DND-41 (cell line): ENCODE results near the gene HINT1.

Source experiments
- ATAC-seq: fragments of 200-7000 bp; cut with Tn5 transposase; 3 replicates; pipeline ENCODE4 v1.9.1; 2021; ENCODE audit warnings: low read depth; ENCODE audit not compliant: insufficient read depth
- DNase-seq: peaks from one replicate; pipeline ENCODE4 v3.0.0-alpha.2; 2020
- H2AFZ ChIP-seq: 2 replicates; pipeline ENCODE4 v1.6.0; 2012; ENCODE audit warnings: low read depth, low read length
- H3K27ac ChIP-seq: 2 replicates; pipeline ENCODE4 v1.5.1; 2012; ENCODE audit warnings: low read length, inconsistent platforms
- H3K27me3 ChIP-seq: fragments of 200-600 bp; sonication (generic); 2 replicates; pipeline ENCODE4 v1.6.0; 2012; ENCODE audit warnings: low read length, mild to moderate bottlenecking, inconsistent platforms; ENCODE audit not compliant: insufficient read depth, poor library complexity
- H3K36me3 ChIP-seq: 2 replicates; pipeline ENCODE4 v1.5.1; 2012; ENCODE audit warnings: low read length, inconsistent platforms; ENCODE audit not compliant: insufficient read depth
- H3K4me1 ChIP-seq: 2 replicates; pipeline ENCODE4 v1.5.1; 2012; ENCODE audit warnings: mild to moderate bottlenecking, low read length; ENCODE audit not compliant: insufficient read depth
- H3K4me2 ChIP-seq: 2 replicates; pipeline ENCODE4 v1.6.0; 2012; ENCODE audit warnings: mild to moderate bottlenecking, moderate library complexity, low read length, inconsistent platforms; ENCODE audit not compliant: insufficient read depth
- H3K4me3 ChIP-seq, 2 experiments: fragments of 200-600 bp in 1 of 2; shearing (Covaris generic) in 1 of 2; 2 replicates each; pipeline ENCODE4 v1.5.1; 2012 to 2016; ENCODE audit warnings: inconsistent platforms in 2 of 2, low read length in 2 of 2, mild to moderate bottlenecking in 2 of 2, low read depth in 1 of 2, moderate library complexity in 1 of 2
- H3K79me2 ChIP-seq: 2 replicates; pipeline ENCODE4 v1.6.0; 2012; ENCODE audit warnings: low read length, inconsistent platforms; ENCODE audit not compliant: insufficient read depth
- H3K9ac ChIP-seq: 2 replicates; pipeline ENCODE4 v1.6.0; 2012; ENCODE audit warnings: low read depth, mild to moderate bottlenecking, inconsistent platforms, low read length, moderate library complexity
- H3K9me3 ChIP-seq: 2 replicates; pipeline ENCODE4 v1.5.1; 2012; ENCODE audit warnings: low read length, moderate library complexity, mild to moderate bottlenecking, inconsistent platforms; ENCODE audit not compliant: insufficient read depth, severe bottlenecking
- H4K20me1 ChIP-seq: 2 replicates; pipeline ENCODE4 v1.6.0; 2012; ENCODE audit warnings: low read length; ENCODE audit not compliant: insufficient read depth
- CTCF ChIP-seq: IDR thresholded peaks from 2 replicates; pipeline ENCODE4 v1.5.1; 2012; ENCODE audit warnings: borderline replicate concordance, low read length, moderate library complexity, mild to moderate bottlenecking; ENCODE audit not compliant: poor library complexity, severe bottlenecking; ENCODE audit errors: extremely low read depth
- EZH2 ChIP-seq: IDR thresholded peaks from 3 replicates; pipeline ENCODE4 v1.6.1; 2012; ENCODE audit warnings: borderline replicate concordance, low read depth, mild to moderate bottlenecking, moderate library complexity, low read length, inconsistent platforms; ENCODE audit not compliant: severe bottlenecking

The HINT1 gene

GRCh38 chr5:131148835-131149234 is 16.2 kb downstream of the HINT1 start:
- Histone ChIP-seq H3K9me3 (no peaks in the 10 kb centered on the region), H3K4me2 (no peak overlapping the region), H3K36me3 (no peaks in the 10 kb centered on the region), H2AFZ (no peak overlapping the region), H3K4me1 (no peaks in the 10 kb centered on the region), H3K9ac (no peak overlapping the region), H3K79me2 (no peaks in the 10 kb centered on the region), H3K27ac (no peak overlapping the region), H3K27me3 (no peaks in the 10 kb centered on the region), H4K20me1 (no peaks in the 10 kb centered on the region), H3K4me3 (no peak overlapping the region)
- no peak for TF ChIP-seq EZH2
- no peak for TF ChIP-seq CTCF
- DNase-seq = no peak
- ATAC-seq = no peak

GRCh38 chr5:131147258-131147657 is 17.8 kb downstream of the HINT1 start:
- Histone ChIP-seq H3K4me3 (no peak overlapping the region), H3K4me1 (no peaks in the 10 kb centered on the region), H3K79me2 (no peaks in the 10 kb centered on the region), H4K20me1 (no peaks in the 10 kb centered on the region), H3K27ac (no peak overlapping the region), H3K9me3 (no peaks in the 10 kb centered on the region), H3K4me2 (no peak overlapping the region), H3K9ac (no peak overlapping the region), H3K36me3 (no peaks in the 10 kb centered on the region), H3K27me3 (no peaks in the 10 kb centered on the region), H2AFZ (no peak overlapping the region)
- no peak for DNase-seq
- no peak for ATAC-seq
- TF ChIP-seq CTCF (no peak), EZH2 (no peak)

- Histone ChIP-seq H2AFZ (no peak overlapping the region), H3K4me3 (no peak overlapping the region), H3K9me3 (no peaks in the 10 kb centered on the region), H3K4me2 (no peak overlapping the region), H3K4me1 (no peaks in the 10 kb centered on the region), H3K27me3 (no peaks in the 10 kb centered on the region), H3K9ac (no peak overlapping the region), H3K27ac (no peak overlapping the region), H4K20me1 (no peaks in the 10 kb centered on the region), H3K36me3 (no peaks in the 10 kb centered on the region), H3K79me2 (no peaks in the 10 kb centered on the region)
- DNase-seq (no peak), ATAC-seq (no peak)
- TF ChIP-seq CTCF (no peak), EZH2 (no peak)
Observed at GRCh38 chr5:131142970-131143617, 22.0 kb downstream of the HINT1 start.
